K562 (cell line): ENCODE measurements around the gene LLGL2. TPM values are rescaled to one million over a fixed set of nuclear protein-coding genes. Genes with fewer than 3 reads are reported as not detected.
A peak's percentile ranks its signal among the peaks of the same experiment; 100 is the strongest.

Experiments
- C11orf30 ChIP-seq: fragments of 450-650 bp; IDR thresholded peaks from 2 replicates; pipeline ENCODE4 v1.6.1; 2016; ENCODE audit warnings: low read depth, mild to moderate bottlenecking
- CTBP1 ChIP-seq: fragments of 450-650 bp; IDR thresholded peaks from 2 replicates; pipeline ENCODE4 v1.6.1; 2016; ENCODE audit warnings: borderline replicate concordance
- EGR1 ChIP-seq: fragments of 450-650 bp; conservative IDR thresholded peaks from 2 replicates; pipeline ENCODE4 v1.6.1; 2017; ENCODE audit warnings: mild to moderate bottlenecking
- HSF4 ChIP-seq: fragments of 250-450 bp; sonication (Bioruptor Pico); IDR thresholded peaks from 2 replicates; pipeline ENCODE4 v2.1.2; 2022; ENCODE audit warnings: mild to moderate bottlenecking, moderate library complexity, borderline replicate concordance
- MAFG ChIP-seq: fragments of 450-650 bp; conservative IDR thresholded peaks from 2 replicates; pipeline ENCODE4 v1.6.1; 2016; ENCODE audit warnings: missing genetic modification characterization, missing compliant biosample characterization
- MTA3 ChIP-seq: fragments of 450-650 bp; formaldehyde crosslinking; IDR thresholded peaks from 2 replicates; pipeline ENCODE4 v1.6.1; 2017; ENCODE audit warnings: mild to moderate bottlenecking, borderline replicate concordance
- RAD21 ChIP-seq, 2 experiments: fragments of 250-450 bp in 1 of 2; fragments of 450-650 bp in 1 of 2; sonication (Bioruptor Pico) in 1 of 2; formaldehyde crosslinking in 1 of 2; IDR thresholded peaks in 1 of 2; conservative IDR thresholded peaks in 1 of 2; 2 replicates each; pipeline versions ENCODE4 v1.4.0 to v1.8.0; 2020 to 2022; ENCODE audit warnings: mild to moderate bottlenecking in 2 of 2, moderate library complexity in 1 of 2
- SMC3 ChIP-seq: conservative IDR thresholded peaks from 2 replicates; pipeline ENCODE4 v1.6.1; 2011; ENCODE audit warnings: low read depth, low read length, improper control_type of control experiment; ENCODE audit not compliant: insufficient read depth
- ZNF175 ChIP-seq: fragments of 200-800 bp; sonication (Bioruptor generic); IDR thresholded peaks from 2 replicates; pipeline ENCODE4 v1.6.1; 2016; ENCODE audit warnings: low read depth, mild to moderate bottlenecking, missing genetic modification characterization, missing compliant biosample characterization
- ZNF274 ChIP-seq: IDR thresholded peaks from 2 replicates; pipeline ENCODE4 v1.6.1; 2011; ENCODE audit warnings: low read depth, mild to moderate bottlenecking, low read length, moderate library complexity, borderline replicate concordance
- ZNF316 ChIP-seq: fragments of 450-650 bp; IDR thresholded peaks from 2 replicates; pipeline ENCODE4 v1.6.1; 2016
- polyA plus RNA-seq, 8 experiments: library from polyadenylated mRNA; depleted of rRNA in 4 of 8; stranded (reverse) in 5 of 8; unstranded in 3 of 8; fragments of >200 nt; fragmentation: Nextera tagmentation in 2 of 8; fragmentation: Illumina TruSeq in 1 of 8; extraction: Ambion mirVana in 2 of 8; extraction: Trizol in 1 of 8; gene quantifications; 2 replicates each; pipeline versions ENCODE4 v1.2.1 to v1.2.3, GENCODE V29; 2011 to 2014; ENCODE audit warnings: inconsistent platforms in 1 of 8, missing spikeins in 1 of 8
- total RNA-seq, 7 experiments: library from RNA; depleted of rRNA in 6 of 7; stranded (reverse); fragments of >200 nt in 6 of 7; fragmentation: Illumina TruSeq in 2 of 7; extraction: Trizol in 2 of 7; gene quantifications; 2 replicates each; pipeline versions ENCODE4 v1.2.1 to v1.2.3, GENCODE V29; 2011 to 2021; ENCODE audit warnings: low replicate concordance in 1 of 7
- TF ChIP-seq, protein P1 (sequence below), 2 experiments: fragments of 450-650 bp; formaldehyde crosslinking in 1 of 2; IDR thresholded peaks; 2 replicates each; pipeline versions ENCODE4 v1.4.0 to v1.6.1; 2014 to 2020; ENCODE audit warnings: mild to moderate bottlenecking in 2 of 2, borderline replicate concordance in 1 of 2, low read depth in 1 of 2
- TF ChIP-seq, protein P2 (sequence below), 2 experiments: fragments of 250-450 bp in 1 of 2; fragments of 450-650 bp in 1 of 2; sonication (Bioruptor Pico) in 1 of 2; IDR thresholded peaks; 2 replicates each; pipeline versions ENCODE4 v1.6.1 to v1.8.0; 2016 to 2021; ENCODE audit warnings: mild to moderate bottlenecking in 2 of 2, moderate library complexity in 2 of 2, missing compliant biosample characterization in 1 of 2, missing genetic modification characterization in 1 of 2
- TF ChIP-seq, protein P3 (sequence below): sonication (generic); formaldehyde crosslinking; IDR thresholded peaks from 2 replicates; pipeline ENCODE4 v1.8.0; 2022; ENCODE audit warnings: missing genetic modification reagents, mild to moderate bottlenecking, moderate library complexity, borderline replicate concordance

Gene LLGL2
- total and polyA plus RNA-seq, 9 of the 15 experiments (the other 6 are each of a cell fraction or from before 2014, with no cell fraction given), result 0.32 to 24.4 (median 10.2) TPM

DNA sequence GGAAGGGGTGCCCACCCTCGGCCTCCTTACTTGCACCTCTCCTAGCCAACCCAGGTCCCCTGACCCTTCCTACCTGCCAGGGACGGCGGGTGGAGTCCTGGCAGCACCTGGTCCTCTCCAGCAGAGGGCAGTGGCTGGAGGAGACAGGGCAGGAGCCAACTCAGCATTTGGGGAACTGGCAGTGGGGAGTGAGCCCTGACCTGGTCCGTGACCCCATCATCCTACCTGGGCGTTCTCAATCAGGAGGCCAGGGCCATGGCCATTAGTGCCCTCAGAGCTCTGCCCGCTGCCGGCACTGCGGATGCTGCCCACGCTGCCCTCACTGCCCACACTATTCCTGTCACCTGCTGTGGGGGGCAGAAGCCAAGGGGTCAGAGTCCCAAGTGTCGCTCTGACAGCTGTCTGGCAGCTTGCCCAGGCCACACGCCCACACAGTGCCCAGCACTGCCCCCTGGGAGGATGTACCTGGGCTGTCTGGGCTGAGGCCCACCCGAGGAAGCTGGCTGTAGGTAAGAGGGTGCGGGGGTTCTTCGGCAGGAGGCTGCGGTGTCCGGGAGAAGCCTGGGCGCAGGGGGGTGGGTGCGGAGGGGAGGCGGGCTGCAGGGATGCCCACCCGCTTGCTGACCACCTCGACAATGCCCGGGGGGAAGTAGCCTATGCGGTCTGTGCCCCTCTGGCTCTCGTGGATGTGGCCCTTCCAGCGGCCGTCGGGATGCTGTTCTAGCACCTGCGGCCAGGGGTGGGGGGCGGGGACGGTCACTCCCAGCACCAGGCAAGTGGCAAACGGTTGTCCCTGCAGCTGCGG, 20.9 kb upstream of the LLGL2 start (continued):
- TF ChIP-seq, protein P1, sequence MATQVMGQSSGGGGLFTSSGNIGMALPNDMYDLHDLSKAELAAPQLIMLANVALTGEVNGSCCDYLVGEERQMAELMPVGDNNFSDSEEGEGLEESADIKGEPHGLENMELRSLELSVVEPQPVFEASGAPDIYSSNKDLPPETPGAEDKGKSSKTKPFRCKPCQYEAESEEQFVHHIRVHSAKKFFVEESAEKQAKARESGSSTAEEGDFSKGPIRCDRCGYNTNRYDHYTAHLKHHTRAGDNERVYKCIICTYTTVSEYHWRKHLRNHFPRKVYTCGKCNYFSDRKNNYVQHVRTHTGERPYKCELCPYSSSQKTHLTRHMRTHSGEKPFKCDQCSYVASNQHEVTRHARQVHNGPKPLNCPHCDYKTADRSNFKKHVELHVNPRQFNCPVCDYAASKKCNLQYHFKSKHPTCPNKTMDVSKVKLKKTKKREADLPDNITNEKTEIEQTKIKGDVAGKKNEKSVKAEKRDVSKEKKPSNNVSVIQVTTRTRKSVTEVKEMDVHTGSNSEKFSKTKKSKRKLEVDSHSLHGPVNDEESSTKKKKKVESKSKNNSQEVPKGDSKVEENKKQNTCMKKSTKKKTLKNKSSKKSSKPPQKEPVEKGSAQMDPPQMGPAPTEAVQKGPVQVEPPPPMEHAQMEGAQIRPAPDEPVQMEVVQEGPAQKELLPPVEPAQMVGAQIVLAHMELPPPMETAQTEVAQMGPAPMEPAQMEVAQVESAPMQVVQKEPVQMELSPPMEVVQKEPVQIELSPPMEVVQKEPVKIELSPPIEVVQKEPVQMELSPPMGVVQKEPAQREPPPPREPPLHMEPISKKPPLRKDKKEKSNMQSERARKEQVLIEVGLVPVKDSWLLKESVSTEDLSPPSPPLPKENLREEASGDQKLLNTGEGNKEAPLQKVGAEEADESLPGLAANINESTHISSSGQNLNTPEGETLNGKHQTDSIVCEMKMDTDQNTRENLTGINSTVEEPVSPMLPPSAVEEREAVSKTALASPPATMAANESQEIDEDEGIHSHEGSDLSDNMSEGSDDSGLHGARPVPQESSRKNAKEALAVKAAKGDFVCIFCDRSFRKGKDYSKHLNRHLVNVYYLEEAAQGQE (IDR thresholded peaks at IDR 0.05; ENCODE audit: borderline replicate concordance), result peak; percentile 54; the same call in 1 of the 2 replicates
- TF ChIP-seq, protein P1 (CRISPR knock-in tag; IDR thresholded peaks at IDR 0.05; ENCODE audit: low read depth), result no peak
- TF ChIP-seq, protein P2, sequence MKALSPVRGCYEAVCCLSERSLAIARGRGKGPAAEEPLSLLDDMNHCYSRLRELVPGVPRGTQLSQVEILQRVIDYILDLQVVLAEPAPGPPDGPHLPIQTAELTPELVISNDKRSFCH (CRISPR knock-in tag; IDR thresholded peaks at IDR 0.05), result no peak
- TF ChIP-seq, protein P2 (tag; IDR thresholded peaks at IDR 0.05), result no peak
- TF ChIP-seq MTA3 (no peak), ZNF175 (no peak), EGR1 (peak; percentile 25; the same call in 1 of the 2 replicates), C11orf30 (peak; percentile 72), CTBP1 (peak; percentile 33; the same call in 1 of the 2 replicates), SMC3 (peak; percentile 49; the same call in 1 of the 2 replicates), MAFG (tag) (peak; percentile 53; the same call in 1 of the 2 replicates), HSF4 (CRISPR knock-in tag) (no peak), RAD21 (CRISPR knock-in tag; conservative IDR thresholded peaks at IDR 0.05 in 1 of 2, IDR thresholded peaks at IDR 0.05 in 1 of 2) (peak; percentile 7 to 63; a peak in 2 of 4 replicates), ZNF316 (peak; percentile 55), ZNF274 (no peak)
- TF ChIP-seq, protein P3, sequence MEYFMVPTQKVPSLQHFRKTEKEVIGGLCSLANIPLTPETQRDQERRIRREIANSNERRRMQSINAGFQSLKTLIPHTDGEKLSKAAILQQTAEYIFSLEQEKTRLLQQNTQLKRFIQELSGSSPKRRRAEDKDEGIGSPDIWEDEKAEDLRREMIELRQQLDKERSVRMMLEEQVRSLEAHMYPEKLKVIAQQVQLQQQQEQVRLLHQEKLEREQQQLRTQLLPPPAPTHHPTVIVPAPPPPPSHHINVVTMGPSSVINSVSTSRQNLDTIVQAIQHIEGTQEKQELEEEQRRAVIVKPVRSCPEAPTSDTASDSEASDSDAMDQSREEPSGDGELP (CRISPR knock-in tag), result no peak
